Spleen (tissue), 11 donors: ENCODE results near the gene CRYGN. TPM values are rescaled to one million over a fixed set of nuclear protein-coding genes. Genes with fewer than 3 reads are reported as not detected.

Source experiments
- DNase-seq: peaks from one replicate; pipeline ENCODE4 v3.0.0-alpha.2; 2020
- H3K27ac ChIP-seq, 8 donors: fragments of 200-600 bp; sonication (generic) in 7 of 8; 1 replicate in 4 of 8; 2 replicates in 4 of 8; pipeline versions ENCODE4 v1.5.0 to v1.8.0; 2016 to 2021; ENCODE audit warnings: inconsistent platforms in 4 of 8, mild to moderate bottlenecking in 4 of 8, moderate library complexity in 1 of 8
- H3K27me3 ChIP-seq, 7 donors: fragments of 200-600 bp; sonication (generic) in 6 of 7; replicated peaks in 1 of 7; 1 replicate in 4 of 7; 2 replicates in 3 of 7; pipeline versions ENCODE4 v1.5.0 to v1.8.0; 2016 to 2021; ENCODE audit warnings: inconsistent platforms in 3 of 7, mild to moderate bottlenecking in 1 of 7
- H3K36me3 ChIP-seq, 6 donors: fragments of 200-600 bp; sonication (generic) in 5 of 6; 1 replicate in 4 of 6; 2 replicates in 2 of 6; pipeline versions ENCODE4 v1.5.0 to v1.8.0; 2016 to 2021; ENCODE audit warnings: inconsistent platforms in 2 of 6
- H3K4me1 ChIP-seq, 6 donors: fragments of 200-600 bp; sonication (generic) in 5 of 6; 1 replicate in 3 of 6; 2 replicates in 3 of 6; pipeline versions ENCODE4 v1.5.0 to v1.8.0; 2016 to 2021; ENCODE audit warnings: inconsistent platforms in 3 of 6
- H3K4me3 ChIP-seq, 8 donors: fragments of 200-600 bp; sonication (generic) in 7 of 8; 1 replicate in 4 of 8; 2 replicates in 4 of 8; pipeline versions ENCODE4 v1.5.0 to v1.8.0; 2016 to 2021; ENCODE audit warnings: inconsistent platforms in 4 of 8, mild to moderate bottlenecking in 4 of 8, moderate library complexity in 2 of 8
- H3K9me3 ChIP-seq, 8 donors: fragments of 200-600 bp; sonication (generic) in 7 of 8; 1 replicate in 4 of 8; 2 replicates in 4 of 8; pipeline versions ENCODE4 v1.5.0 to v1.8.0; 2016 to 2021; ENCODE audit warnings: inconsistent platforms in 4 of 8
- POLR2A ChIP-seq, 3 donors: fragments of 450-650 bp; IDR thresholded peaks; one replicate each; pipeline ENCODE4 v1.5.1; 2017; ENCODE audit warnings: antibody characterized with exemption in 3 of 3, mild to moderate bottlenecking in 1 of 3
- POLR2AphosphoS5 ChIP-seq, 3 donors: sonication (generic); formaldehyde crosslinking; IDR thresholded peaks; one replicate each; pipeline ENCODE4 v1.5.1; 2017; ENCODE audit warnings: antibody characterized with exemption in 3 of 3
- WGBS, 5 donors: extraction: QIAGEN DNeasy Blood & Tissue Kit in 3 of 5; methylation state at CpG; one replicate each; pipeline versions ENCODE4 v1.1.5 to v1.1.7; 2013 to 2018; 5-methylcytosine and 5-hydroxymethylcytosine counted together
- intact Hi-C: fragments of 100-400 bp; cut with DNase I; formaldehyde crosslinking; loops from one replicate; pipeline ENCODE4 v1.15.0; 2023; ENCODE audit warnings: low total_unique reads
- polyA plus RNA-seq, 3 donors: library from polyadenylated mRNA; stranded (reverse); fragments of 200-250 nt; gene quantifications; one replicate each; pipeline ENCODE4 v1.2.1, GENCODE V29; 2013
- total RNA-seq, 7 donors: library from RNA; depleted of rRNA in 3 of 7; stranded (reverse); fragments of >200 nt in 3 of 7; fragmentation: NEBNext Ultra II Directional in 4 of 7; extraction: Animal tissue kit (Norgen Biotek cat#: 25700) in 4 of 7; gene quantifications; one replicate each; pipeline versions ENCODE4 v1.1.0 to v1.2.1, GENCODE V29; 2016 to 2021
- TF ChIP-seq, protein P1 (sequence below), 11 experiments: fragments of 200-600 bp in 7 of 11; fragments of 450-650 bp in 4 of 11; sonication (generic) in 4 of 11; IDR thresholded peaks in 8 of 11; conservative IDR thresholded peaks in 3 of 11; 1 replicate in 7 of 11; 2 replicates in 4 of 11; pipeline versions ENCODE4 v1.4.0 to v1.8.0; 2016 to 2021; ENCODE audit warnings: antibody characterized with exemption in 11 of 11, inconsistent platforms in 4 of 11, mild to moderate bottlenecking in 1 of 11
- donor health status: healthy with polysubstance abuse.
- donor health status: DM: no; HTN: no; CAD: no; lungs with moderate emphysema.
- donor health status: DM: no; HTN: no; CAD: no.
- donor health status: Bipolar disorder and iron deficiency.
- donor health status: healthy.
- donor health status: DM: no; HTN: no; CAD: no.
- donor health status: DM: yes; HTN: yes; CAD: no.

CRYGN gene
- total and polyA plus RNA-seq, 10 donors = 0.17 to 2.5 (median 0.32) TPM; not detected in 1

DNA sequence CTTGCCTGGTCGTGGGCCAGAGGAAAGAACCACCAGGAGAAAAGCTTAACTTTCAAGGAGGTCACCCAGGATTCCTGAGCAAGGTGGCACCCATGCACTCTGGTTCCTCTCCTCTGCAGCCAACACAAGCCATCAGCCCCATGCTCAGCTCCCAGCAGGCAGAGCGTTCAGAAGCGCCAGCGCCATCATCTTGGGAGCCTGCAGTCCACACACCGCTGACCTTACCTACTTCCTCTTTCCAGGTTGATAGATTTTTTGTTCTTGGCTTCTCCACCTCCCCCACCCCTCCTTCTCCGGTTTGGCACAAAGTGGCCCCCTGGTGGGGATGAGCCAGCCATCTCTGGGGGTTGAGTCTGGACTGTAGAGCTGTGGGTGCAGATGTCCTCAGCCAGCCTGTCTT lies 28.4 kb downstream of the CRYGN start:
- WGBS, 5 donors = 37 to 61% (median 47%) methylated on average over 6 of the region's 6 CpGs
- Histone ChIP-seq H3K36me3 (no peaks in the 10 kb centered on the region), H3K4me1 (peaks cover 0 to 65% (median 35%) of the 10 kb centered on the region in 6 donors), H3K4me3 (no peak overlapping the region), H3K9me3 (no peaks in the 10 kb centered on the region), H3K27me3 (peaks cover 2 to 49% (median 25%) of the 10 kb centered on the region in 7 donors), H3K27ac (peak overlapping the region in 3 of 8 donors; percentile 91 to 92 (median 92))
- intact Hi-C loops = no loop called here
- DNase-seq = peak; percentile 64
- no peak for TF ChIP-seq POLR2A (IDR thresholded peaks at IDR 0.05)
- TF ChIP-seq, protein P1, sequence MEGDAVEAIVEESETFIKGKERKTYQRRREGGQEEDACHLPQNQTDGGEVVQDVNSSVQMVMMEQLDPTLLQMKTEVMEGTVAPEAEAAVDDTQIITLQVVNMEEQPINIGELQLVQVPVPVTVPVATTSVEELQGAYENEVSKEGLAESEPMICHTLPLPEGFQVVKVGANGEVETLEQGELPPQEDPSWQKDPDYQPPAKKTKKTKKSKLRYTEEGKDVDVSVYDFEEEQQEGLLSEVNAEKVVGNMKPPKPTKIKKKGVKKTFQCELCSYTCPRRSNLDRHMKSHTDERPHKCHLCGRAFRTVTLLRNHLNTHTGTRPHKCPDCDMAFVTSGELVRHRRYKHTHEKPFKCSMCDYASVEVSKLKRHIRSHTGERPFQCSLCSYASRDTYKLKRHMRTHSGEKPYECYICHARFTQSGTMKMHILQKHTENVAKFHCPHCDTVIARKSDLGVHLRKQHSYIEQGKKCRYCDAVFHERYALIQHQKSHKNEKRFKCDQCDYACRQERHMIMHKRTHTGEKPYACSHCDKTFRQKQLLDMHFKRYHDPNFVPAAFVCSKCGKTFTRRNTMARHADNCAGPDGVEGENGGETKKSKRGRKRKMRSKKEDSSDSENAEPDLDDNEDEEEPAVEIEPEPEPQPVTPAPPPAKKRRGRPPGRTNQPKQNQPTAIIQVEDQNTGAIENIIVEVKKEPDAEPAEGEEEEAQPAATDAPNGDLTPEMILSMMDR (IDR thresholded peaks at IDR 0.05 in 8 of 11, conservative IDR thresholded peaks at IDR 0.05 in 3 of 11) = no peak
- TF ChIP-seq POLR2AphosphoS5 (IDR thresholded peaks at IDR 0.05) = no peak

DNA sequence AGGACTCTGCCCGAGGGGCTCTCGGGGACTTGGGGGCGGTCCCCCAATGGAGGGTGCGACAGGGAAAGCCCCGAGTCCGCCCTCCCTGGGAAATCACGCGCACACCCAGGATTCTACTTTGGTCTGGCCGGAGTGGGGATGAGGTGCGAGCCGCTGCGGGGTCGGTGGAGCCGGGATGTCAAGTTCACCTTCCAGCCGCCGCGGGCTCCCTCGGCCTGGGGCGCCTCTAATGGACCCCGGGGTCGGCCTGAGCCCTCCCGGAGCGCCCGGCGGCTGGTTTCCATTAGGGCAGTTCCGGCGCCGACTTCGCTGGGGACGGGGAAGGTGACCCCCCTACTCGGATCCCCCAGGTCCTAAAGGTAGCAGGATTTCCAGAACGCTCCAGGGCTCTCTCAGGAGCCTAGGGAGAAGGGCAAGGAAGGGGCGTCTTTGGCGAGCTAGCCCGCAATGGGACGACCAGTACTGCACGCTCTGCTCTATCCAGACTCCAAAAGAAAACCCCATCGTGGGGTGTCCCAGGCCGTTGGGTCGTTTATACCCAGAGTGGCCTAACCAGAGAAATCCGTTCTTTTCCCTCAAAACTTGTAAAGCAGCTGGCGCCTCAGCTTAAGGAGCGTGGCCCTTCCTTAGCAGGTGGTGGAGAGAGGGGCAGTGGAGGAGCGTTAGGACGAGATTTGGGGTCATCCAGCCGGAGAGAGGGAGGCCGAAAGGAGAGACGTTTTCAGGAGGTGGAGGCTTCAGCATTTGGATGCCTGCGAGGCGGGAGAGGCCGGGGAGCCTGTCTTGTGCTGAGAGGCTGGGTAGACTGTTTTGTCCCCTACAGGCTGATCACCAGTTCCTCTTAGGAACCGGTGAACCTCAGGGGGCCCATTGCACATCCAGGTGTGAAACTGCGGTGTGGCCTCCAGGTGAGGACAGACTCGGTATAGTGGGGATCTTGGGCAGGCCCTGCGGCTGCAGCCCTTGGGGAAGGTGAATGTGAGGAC lies 29.2 kb downstream of the CRYGN start:
- WGBS, 5 donors = 21 to 44% (median 26%) methylated on average over 35 to 55 of the region's 55 CpGs
- Histone ChIP-seq H3K4me1 (peaks cover 0 to 65% (median 40%) of the 10 kb centered on the region in 6 donors), H3K36me3 (no peaks in the 10 kb centered on the region), H3K4me3 (peak overlapping the region; percentile 42 to 75 (median 48)), H3K27ac (peak overlapping the region; percentile 70 to 93 (median 89)), H3K27me3 (peaks cover 2 to 49% (median 25%) of the 10 kb centered on the region in 7 donors), H3K9me3 (no peaks in the 10 kb centered on the region)
- DNase-seq = peak; percentile 77
- TF ChIP-seq, protein P1 (IDR thresholded peaks at IDR 0.05 in 8 of 11, conservative IDR thresholded peaks at IDR 0.05 in 3 of 11) = no peak
- peak in 2 of 3 donors; percentile 23 to 54 for TF ChIP-seq POLR2AphosphoS5 (IDR thresholded peaks at IDR 0.05)
- intact Hi-C loops = no loop called here

DNA sequence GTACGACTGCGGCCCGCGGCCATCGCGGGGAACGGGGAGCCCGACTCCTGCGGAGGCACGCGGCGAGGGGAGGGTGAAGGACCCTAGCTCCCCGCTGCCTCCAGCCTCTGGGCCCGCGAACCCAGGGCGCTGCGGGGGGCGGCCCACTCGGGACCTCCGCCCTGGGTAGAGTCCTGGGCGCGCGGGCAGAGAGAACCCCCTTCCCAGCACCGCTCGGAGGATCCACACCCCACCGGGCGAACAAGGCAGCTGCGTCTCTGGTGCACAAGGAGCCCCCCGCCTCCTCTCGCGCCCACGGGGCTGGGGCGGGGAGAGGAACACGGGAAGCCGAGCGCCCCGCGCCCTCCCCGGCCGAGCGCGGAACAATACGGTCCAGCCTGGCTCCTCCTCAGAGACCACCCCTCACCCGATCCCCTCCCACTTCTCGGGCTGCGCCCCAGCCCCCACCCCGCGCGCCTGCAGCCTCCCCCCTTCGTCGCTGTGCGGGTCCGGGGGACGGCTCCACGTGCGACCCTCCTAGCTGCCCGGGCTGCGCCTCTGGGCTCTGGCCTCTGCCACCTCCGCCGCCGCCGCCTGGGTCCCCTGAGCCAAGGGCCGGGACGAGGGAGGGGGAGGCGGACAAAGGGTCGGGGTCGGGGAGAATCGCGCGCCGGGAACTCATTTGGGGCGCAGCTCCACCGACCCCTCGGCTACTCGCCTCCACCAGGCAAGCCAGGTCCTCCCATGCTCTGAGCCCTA lies 30.1 kb downstream of the CRYGN start, which contains the start of gene WDR86:
TSS of gene WDR86 (minus strand) at position 372 of the 738 bp plus-strand sequence. CDS start 449 bp downstream, outside the sequence.
- peak; percentile 81 for DNase-seq
- Histone ChIP-seq H3K36me3 (no peaks in the 10 kb centered on the region), H3K4me1 (peaks cover 2 to 71% (median 44%) of the 10 kb centered on the region in 6 donors), H3K27ac (peak within 1 kb of the TSS; percentile 70 to 93 (median 89)), H3K27me3 (peaks cover 2 to 49% (median 25%) of the 10 kb centered on the region in 7 donors), H3K4me3 (peak within 1 kb of the TSS; percentile 42 to 75 (median 48)), H3K9me3 (no peaks in the 10 kb centered on the region)
- intact Hi-C loops = no loop called here
- no peak for TF ChIP-seq POLR2A (IDR thresholded peaks at IDR 0.05)
- peak in 2 of 3 donors; percentile 57 to 77 for TF ChIP-seq POLR2AphosphoS5 (IDR thresholded peaks at IDR 0.05)
- TF ChIP-seq, protein P1 (IDR thresholded peaks at IDR 0.05 in 8 of 11, conservative IDR thresholded peaks at IDR 0.05 in 3 of 11) = no peak
- 1 to 8% (median 3%) methylated on average over 17 to 75 of the region's 75 CpGs for WGBS, 5 donors
